ENCODE measurements around the gene NT5DC2.

GRCh38 chr3:52539010-52539653 is 5.5 kb upstream of the NT5DC2 start:
- TF ChIP-seq TAF1 (IDR thresholded peaks at IDR 0.05; ENCODE audit: low read depth) (no peak), EGR1 (IDR thresholded peaks at IDR 0.05) (no peak), REST (IDR thresholded peaks at IDR 0.05; ENCODE audit: low read depth) (no peak), USF1 (IDR thresholded peaks at IDR 0.05) (no peak), FOXM1 (IDR thresholded peaks at IDR 0.05; ENCODE audit: borderline replicate concordance, low read depth) (no peak), NFIC (IDR thresholded peaks at IDR 0.05) (no peak), EP300 (IDR thresholded peaks at IDR 0.05; ENCODE audit: borderline replicate concordance) (no peak), TEAD4 (IDR thresholded peaks at IDR 0.05) (no peak), YY1 (IDR thresholded peaks at IDR 0.05; ENCODE audit: low read depth) (no peak), CEBPB (IDR thresholded peaks at IDR 0.05) (no peak), CREB1 (IDR thresholded peaks at IDR 0.05; ENCODE audit: low read depth) (no peak), MAX (IDR thresholded peaks at IDR 0.05) (no peak), RAD21 (IDR thresholded peaks at IDR 0.05; ENCODE audit: low read depth) (no peak), TCF12 (IDR thresholded peaks at IDR 0.05; ENCODE audit: low read depth) (no peak)

Data from Ishikawa (cell line).